Fibroblast of pulmonary artery (primary cell): ENCODE measurements around the gene NDUFB7.
"Not testable (repeated sequence)": the region's sequence is repeated elsewhere in the genome, so short reads cannot be mapped to it uniquely, and the experiment has no call there.

Source experiments
- DNase-seq: peaks from one replicate; pipeline ENCODE4 v3.0.0-alpha.2; 2010; ENCODE audit warnings: low read depth
- H3K4me3 ChIP-seq: replicated peaks from 2 replicates; pipeline ENCODE4 v1.5.1; 2011; ENCODE audit warnings: low read depth, mild to moderate bottlenecking, control low read depth, low read length, moderate library complexity
- TF ChIP-seq, protein P1 (sequence below): IDR thresholded peaks from 2 replicates; pipeline ENCODE4 v1.5.1; 2011; ENCODE audit warnings: mild to moderate bottlenecking, control low read depth, low read length, inconsistent platforms; ENCODE audit errors: missing control alignments

The NDUFB7 gene

DNA sequence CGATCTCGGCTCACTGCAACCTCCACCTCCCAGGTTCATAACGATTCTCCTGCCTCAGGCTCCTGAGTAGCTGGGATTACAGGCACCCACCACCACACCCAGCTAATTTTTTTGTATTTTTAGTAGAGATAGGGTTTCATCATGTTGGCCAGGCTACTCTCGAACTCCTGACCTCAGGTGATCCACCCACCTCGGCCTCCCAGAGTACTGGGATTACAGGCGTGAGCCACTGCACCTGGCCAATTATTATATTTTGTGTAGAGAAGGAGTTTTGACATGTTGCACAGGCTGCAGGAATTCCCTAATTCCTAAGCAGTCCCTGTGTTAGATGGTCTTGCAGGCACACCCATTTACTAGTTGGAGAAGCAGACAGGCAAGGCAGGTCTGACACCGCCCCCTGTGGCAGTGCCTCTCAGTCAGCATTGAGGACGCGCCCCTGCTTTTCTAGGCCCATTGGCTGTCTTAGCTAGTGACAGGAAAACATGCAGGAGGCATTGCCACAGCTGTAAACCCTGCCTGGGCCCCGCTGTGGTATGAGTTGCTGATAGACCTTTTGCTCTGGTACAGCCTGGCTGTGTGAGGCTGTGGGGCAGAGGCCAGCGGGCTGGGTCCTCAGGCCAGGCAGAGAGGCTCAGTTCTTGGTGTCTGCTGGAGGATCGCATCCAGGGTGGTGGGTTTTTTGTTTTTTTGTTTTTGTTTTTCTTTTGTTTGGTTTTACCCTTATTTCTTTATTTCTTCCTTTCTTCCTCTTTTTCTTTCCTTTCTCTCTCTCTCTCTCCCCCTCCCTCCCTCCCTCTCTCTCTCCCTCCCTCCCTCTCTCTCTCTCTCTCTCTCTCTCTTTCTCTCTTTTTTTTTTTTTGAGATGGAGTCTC lies 20.5 kb downstream of the NDUFB7 start:
- DNase-seq: peak; percentile 57
- not testable (repeated sequence) for H3K4me3 ChIP-seq
- TF ChIP-seq, protein P1, sequence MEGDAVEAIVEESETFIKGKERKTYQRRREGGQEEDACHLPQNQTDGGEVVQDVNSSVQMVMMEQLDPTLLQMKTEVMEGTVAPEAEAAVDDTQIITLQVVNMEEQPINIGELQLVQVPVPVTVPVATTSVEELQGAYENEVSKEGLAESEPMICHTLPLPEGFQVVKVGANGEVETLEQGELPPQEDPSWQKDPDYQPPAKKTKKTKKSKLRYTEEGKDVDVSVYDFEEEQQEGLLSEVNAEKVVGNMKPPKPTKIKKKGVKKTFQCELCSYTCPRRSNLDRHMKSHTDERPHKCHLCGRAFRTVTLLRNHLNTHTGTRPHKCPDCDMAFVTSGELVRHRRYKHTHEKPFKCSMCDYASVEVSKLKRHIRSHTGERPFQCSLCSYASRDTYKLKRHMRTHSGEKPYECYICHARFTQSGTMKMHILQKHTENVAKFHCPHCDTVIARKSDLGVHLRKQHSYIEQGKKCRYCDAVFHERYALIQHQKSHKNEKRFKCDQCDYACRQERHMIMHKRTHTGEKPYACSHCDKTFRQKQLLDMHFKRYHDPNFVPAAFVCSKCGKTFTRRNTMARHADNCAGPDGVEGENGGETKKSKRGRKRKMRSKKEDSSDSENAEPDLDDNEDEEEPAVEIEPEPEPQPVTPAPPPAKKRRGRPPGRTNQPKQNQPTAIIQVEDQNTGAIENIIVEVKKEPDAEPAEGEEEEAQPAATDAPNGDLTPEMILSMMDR: peak; percentile 29

DNA sequence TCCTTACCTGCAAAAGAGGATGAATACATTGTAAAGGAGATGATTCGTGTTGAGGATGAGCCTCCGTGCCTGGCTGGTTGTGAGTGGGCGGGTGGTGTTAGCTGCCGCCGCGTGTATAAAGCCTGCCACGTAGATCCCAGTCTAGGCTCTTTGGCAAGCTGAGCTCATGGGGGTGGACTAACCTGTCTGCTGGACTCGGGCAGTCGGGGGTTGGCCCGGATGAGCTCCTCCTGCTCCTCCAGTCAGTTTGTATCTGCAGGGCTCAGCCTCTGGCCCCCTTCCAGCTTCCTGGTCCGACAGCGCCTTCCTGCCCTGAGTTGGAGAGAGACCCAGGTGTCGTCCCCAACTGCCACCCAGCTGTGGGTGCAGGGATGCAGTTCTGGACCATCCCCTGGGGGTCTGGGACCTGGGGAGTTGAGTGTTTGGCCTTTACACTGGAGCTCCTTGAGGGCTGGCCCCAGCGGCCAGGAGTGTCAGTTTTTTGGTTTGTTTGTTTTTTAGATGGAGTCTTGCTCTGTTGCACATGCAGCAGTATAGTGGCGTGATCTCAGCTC lies 21.6 kb downstream of the NDUFB7 start:
- no peak overlapping the region for H3K4me3 ChIP-seq
- TF ChIP-seq, protein P1: no peak
- DNase-seq: no peak

DNA sequence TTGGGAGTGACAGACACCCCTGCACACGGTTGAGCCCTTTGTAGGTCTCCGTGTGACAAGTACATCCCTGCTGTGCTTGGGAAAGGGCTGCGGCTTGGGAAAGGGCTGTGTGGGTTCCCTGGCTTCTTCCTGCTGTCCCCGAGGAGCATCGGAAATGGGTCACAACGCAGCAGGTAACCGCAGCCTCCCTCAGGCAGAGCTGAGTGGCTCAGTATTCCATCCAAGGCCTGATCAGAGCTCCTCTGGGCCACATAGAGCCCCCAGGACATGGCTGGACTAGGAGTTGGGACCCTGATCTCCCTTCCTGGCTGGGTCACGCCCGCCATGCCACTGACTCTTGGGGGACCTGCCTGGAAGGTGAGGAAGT lies 26.2 kb downstream of the NDUFB7 start:
- H3K4me3 ChIP-seq: no peak overlapping the region
- TF ChIP-seq, protein P1: no peak
- DNase-seq: no peak

DNA sequence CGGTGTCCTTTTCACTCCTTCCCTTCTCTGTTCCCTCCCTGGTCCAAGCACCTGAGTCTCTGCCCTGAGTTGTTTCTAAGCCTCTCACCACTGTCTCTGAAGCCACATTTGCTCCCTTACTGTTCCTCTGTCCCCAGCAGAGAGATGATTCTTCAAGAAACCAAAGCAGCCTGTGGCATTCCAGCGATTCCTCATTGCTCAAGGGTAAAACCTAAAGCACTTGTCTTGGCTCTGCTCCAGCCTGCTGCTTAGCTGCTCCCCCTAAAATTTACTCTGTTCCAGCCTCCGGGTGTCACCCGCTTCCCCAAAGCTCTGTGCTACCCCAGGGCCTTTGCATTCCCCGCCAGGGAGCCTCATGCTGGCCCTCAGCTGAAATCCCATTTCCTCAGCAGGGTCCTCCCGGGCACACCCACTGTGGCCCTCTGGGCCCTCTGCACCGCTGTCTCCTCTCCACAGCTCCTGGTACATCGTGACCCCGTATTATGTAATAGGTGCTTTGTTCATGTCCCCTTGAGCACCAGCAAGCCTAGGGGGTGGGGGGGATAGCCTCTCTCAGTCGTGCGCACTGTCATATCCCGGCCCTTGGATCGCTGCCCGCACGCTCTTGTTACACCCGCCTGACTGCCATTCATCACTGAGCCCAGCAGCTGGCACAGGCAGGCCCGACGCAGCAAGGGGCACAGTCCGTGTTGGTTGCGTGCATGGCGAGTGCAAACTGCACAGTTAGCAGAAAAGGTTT lies 26.7 kb downstream of the NDUFB7 start:
- no peak for DNase-seq
- no peak overlapping the region for H3K4me3 ChIP-seq
- TF ChIP-seq, protein P1: no peak

DNA sequence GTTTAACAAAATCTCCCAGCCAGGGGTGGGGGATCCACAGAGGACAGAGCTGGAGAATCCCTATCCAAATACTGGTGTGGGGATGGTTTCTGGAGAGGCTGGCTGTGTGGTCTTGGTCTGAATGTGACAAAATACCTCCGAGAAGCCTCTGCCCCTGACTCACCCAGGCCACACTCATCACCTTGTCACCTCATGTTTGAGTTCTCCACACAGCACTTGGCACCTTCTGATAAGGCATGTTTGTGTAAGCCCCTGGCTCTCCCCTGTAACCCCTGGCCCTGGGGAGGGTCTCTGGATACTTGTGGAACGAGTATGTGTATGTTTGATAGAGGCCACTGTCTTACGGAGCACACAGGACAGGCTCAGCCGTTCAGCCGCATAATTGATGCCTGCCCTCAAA lies 27.8 kb downstream of the NDUFB7 start:
- no peak overlapping the region for H3K4me3 ChIP-seq
- DNase-seq: no peak
- TF ChIP-seq, protein P1: no peak

DNA sequence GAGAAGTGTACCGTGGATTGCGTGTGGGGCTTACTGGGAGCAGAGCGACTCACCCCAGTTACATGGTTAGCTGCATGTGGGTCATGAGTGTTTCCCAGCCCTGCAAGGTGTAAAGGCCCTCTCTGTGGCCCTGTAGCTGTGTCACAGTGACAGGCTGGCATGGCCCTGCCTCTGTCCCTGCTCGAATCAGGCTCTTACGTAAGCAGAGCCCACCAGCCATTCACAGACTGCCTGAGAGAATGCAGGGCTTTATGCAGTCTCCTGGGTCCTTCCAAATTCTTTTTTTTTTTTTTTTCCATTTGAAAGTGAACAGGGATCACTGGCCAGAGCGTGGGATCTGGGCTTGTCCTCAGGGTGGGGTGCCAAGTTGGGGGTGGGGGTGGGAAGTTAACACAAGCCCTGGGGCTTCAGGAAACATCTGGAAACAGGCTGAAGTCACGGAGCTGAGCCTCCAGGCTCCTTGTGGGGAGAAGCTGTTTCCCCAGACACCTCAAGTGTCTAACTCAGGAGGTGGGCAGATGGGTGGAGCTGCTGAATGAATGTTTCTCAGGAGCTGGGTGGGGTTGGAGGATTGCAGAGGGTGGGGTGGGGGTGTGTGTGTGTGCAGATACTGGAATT lies 29.0 kb downstream of the NDUFB7 start:
- DNase-seq: peak; percentile 30
- no peak overlapping the region for H3K4me3 ChIP-seq
- TF ChIP-seq, protein P1: no peak

DNA sequence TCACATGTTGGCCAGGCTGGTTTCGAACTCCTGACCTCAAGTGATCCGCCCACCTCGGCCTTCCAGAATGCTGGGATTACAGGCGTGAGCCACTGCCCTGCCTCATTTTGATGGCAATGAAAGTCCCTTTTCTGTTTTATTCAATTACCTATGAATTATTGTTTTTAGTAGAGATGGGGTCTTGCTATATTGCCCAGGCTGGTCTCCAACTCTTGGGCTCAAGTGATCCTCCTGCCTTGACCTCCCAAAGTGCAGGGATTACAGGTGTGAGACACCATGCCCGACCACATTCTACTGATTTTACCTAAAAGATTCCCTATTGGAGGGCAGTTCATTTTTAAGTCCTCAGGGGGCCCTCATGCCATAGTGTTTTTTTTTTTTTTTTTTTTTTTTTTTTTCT lies 29.9 kb downstream of the NDUFB7 start:
- DNase-seq, H3K4me3 ChIP-seq: not testable (repeated sequence)
